ENCODE results near the gene SDC4.

- no peak for TF ChIP-seq EZH2phosphoT487 (IDR thresholded peaks at IDR 0.05; ENCODE audit: borderline replicate concordance)
- TF ChIP-seq CTCF (conservative IDR thresholded peaks at IDR 0.05; ENCODE audit: low read length) = no peak
These were observed 9.8 kb downstream of the SDC4 start for GRCh38 chr20:45338121-45339030.

All from Loucy (cell line).